ENCODE measurements around the gene SLC9C2. TPM values are rescaled to one million over a fixed set of nuclear protein-coding genes. Genes with fewer than 3 reads are reported as not detected.
"Not testable (repeated sequence)": the region's sequence is repeated elsewhere in the genome, so short reads cannot be mapped to it uniquely, and the experiment has no call there.

SLC9C2 gene
- polyA plus RNA-seq, 1 donor from 2014 or later = 0.31 TPM

DNA sequence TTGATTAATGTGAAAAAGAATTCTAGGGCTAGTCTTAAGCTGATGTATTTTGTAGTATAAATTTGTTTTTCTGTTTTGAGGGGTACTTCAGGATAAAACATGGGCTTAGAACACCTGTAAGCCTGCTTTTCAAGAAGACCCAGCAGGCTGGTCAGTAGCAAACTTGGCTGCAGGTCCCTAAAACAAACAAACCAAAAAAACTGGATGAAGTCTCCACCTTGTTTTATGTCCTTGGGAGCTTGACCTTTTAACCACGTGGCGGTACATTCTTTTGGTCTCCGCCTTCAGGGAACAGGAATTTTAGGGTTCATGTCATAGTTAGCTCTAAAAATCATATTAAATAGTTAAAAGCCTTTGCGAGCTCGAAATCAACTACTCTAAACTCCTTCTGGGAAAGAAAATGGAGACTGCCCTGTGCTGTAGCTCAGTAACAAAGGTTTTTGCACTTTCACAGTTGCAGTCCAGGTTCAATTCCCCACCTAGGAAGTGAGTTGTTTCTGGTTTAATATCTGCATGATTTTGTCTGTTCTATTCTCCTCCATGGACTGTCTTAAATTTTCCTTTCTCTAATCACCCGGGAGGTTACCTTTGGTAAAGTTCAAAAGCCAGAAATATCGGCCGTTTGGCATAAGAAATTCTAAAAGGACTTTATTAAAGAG lies 107.1 kb downstream of the SLC9C2 start:
- Histone ChIP-seq H3K27ac (ENCODE audit: low read length) (no peak overlapping the region), H3K36me3 (ENCODE audit: insufficient read depth, low read length) (no peaks in the 10 kb centered on the region), H3K9me2 (ENCODE audit: insufficient read depth, low read length) (no peaks in the 10 kb centered on the region), H3K9me3 (ENCODE audit: low read length) (no peaks in the 10 kb centered on the region), H3K79me2 (replicated peaks; ENCODE audit: insufficient read depth, low read length) (no peaks in the 10 kb centered on the region), H3K4me2 (ENCODE audit: low read length) (no peak overlapping the region), H3K9ac (ENCODE audit: low read length) (no peak overlapping the region), H3K27me3 (ENCODE audit: insufficient read depth, low read depth, low read length) (no peaks in the 10 kb centered on the region), H4K20me1 (ENCODE audit: insufficient read depth) (no peaks in the 10 kb centered on the region), H2AFZ (ENCODE audit: low read depth, low read length) (no peak overlapping the region), H3F3A (ENCODE audit: insufficient read depth, low read length, poor library complexity, severe bottlenecking) (no peaks in the 10 kb centered on the region), H3K4me3 (ENCODE audit: low read length) (no peak overlapping the region)
- TF ChIP-seq REST (IDR thresholded peaks at IDR 0.05; ENCODE audit: borderline replicate concordance) (no peak), RAD21 (conservative IDR thresholded peaks at IDR 0.05) (no peak), EZH2 (IDR thresholded peaks at IDR 0.05; ENCODE audit: borderline replicate concordance, insufficient read depth, low read length, poor library complexity, severe bottlenecking) (no peak), SMC3 (conservative IDR thresholded peaks at IDR 0.05; ENCODE audit: poor library complexity) (no peak), EP300 (conservative IDR thresholded peaks at IDR 0.05; ENCODE audit: poor library complexity, severe bottlenecking) (no peak), MXI1 (conservative IDR thresholded peaks at IDR 0.05; ENCODE audit: poor library complexity, severe bottlenecking) (no peak), CTCF (IDR thresholded peaks at IDR 0.05; ENCODE audit: poor library complexity, severe bottlenecking) (no peak), POLR2AphosphoS5 (IDR thresholded peaks at IDR 0.05) (no peak), TAF1 (IDR thresholded peaks at IDR 0.05; ENCODE audit: low read depth) (no peak)

GRCh38 chr1:173493125-173493524 lies 109.7 kb downstream of the SLC9C2 start:
- H3K27ac ChIP-seq (ENCODE audit: low read length); H3K4me2 ChIP-seq (ENCODE audit: low read length); H3K9me2 ChIP-seq (ENCODE audit: insufficient read depth, low read length); H3F3A ChIP-seq (ENCODE audit: insufficient read depth, low read length, poor library complexity, severe bottlenecking); H3K79me2 ChIP-seq (replicated peaks; ENCODE audit: insufficient read depth, low read length); H3K36me3 ChIP-seq (ENCODE audit: insufficient read depth, low read length); H4K20me1 ChIP-seq (ENCODE audit: insufficient read depth); H3K4me3 ChIP-seq (ENCODE audit: low read length); H3K9me3 ChIP-seq (ENCODE audit: low read length); H3K9ac ChIP-seq (ENCODE audit: low read length); H2AFZ ChIP-seq (ENCODE audit: low read depth, low read length); H3K27me3 ChIP-seq (ENCODE audit: insufficient read depth, low read depth, low read length): not testable (repeated sequence)

GRCh38 chr1:173491508-173491907 lies 111.4 kb downstream of the SLC9C2 start:
- Histone ChIP-seq H3F3A (ENCODE audit: insufficient read depth, low read length, poor library complexity, severe bottlenecking) (no peaks in the 10 kb centered on the region), H3K9me2 (ENCODE audit: insufficient read depth, low read length) (no peaks in the 10 kb centered on the region), H3K79me2 (replicated peaks; ENCODE audit: insufficient read depth, low read length) (no peaks in the 10 kb centered on the region), H3K9me3 (ENCODE audit: low read length) (no peaks in the 10 kb centered on the region), H3K4me2 (ENCODE audit: low read length) (no peak overlapping the region), H3K4me3 (ENCODE audit: low read length) (no peak overlapping the region), H3K27ac (ENCODE audit: low read length) (no peak overlapping the region), H2AFZ (ENCODE audit: low read depth, low read length) (no peak overlapping the region), H3K27me3 (ENCODE audit: insufficient read depth, low read depth, low read length) (no peaks in the 10 kb centered on the region), H3K36me3 (ENCODE audit: insufficient read depth, low read length) (no peaks in the 10 kb centered on the region), H3K9ac (ENCODE audit: low read length) (no peak overlapping the region), H4K20me1 (ENCODE audit: insufficient read depth) (no peaks in the 10 kb centered on the region)
- TF ChIP-seq CTCF (IDR thresholded peaks at IDR 0.05; ENCODE audit: poor library complexity, severe bottlenecking) (no peak), SMC3 (conservative IDR thresholded peaks at IDR 0.05; ENCODE audit: poor library complexity) (no peak), EZH2 (IDR thresholded peaks at IDR 0.05; ENCODE audit: borderline replicate concordance, insufficient read depth, low read length, poor library complexity, severe bottlenecking) (no peak), RAD21 (conservative IDR thresholded peaks at IDR 0.05) (no peak), TAF1 (IDR thresholded peaks at IDR 0.05; ENCODE audit: low read depth) (no peak), MXI1 (conservative IDR thresholded peaks at IDR 0.05; ENCODE audit: poor library complexity, severe bottlenecking) (no peak), POLR2AphosphoS5 (IDR thresholded peaks at IDR 0.05) (no peak), EP300 (conservative IDR thresholded peaks at IDR 0.05; ENCODE audit: poor library complexity, severe bottlenecking) (no peak), REST (IDR thresholded peaks at IDR 0.05; ENCODE audit: borderline replicate concordance) (no peak)

Measured in neural cell (in vitro differentiated cells).